AG09309 (cell line): ENCODE results near the gene LEMD2.

Experiments used
- DNase-seq: peaks from one replicate; pipeline ENCODE4 v3.0.0-alpha.2; 2010; ENCODE audit warnings: low read depth
- H3K4me3 ChIP-seq: 2 replicates; pipeline ENCODE4 v1.5.1; 2011; ENCODE audit warnings: mild to moderate bottlenecking, low read depth, low read length, moderate library complexity; ENCODE audit not compliant: control insufficient read depth
- CTCF ChIP-seq: IDR thresholded peaks from 2 replicates; pipeline ENCODE4 v1.5.1; 2011; ENCODE audit warnings: mild to moderate bottlenecking, low read depth, low read length, inconsistent platforms; ENCODE audit not compliant: insufficient read depth, control insufficient read depth; ENCODE audit errors: missing control alignments

The LEMD2 gene

GRCh38 chr6:33809594-33809993 lies 20.7 kb upstream of the LEMD2 start:
- no peak overlapping the region for H3K4me3 ChIP-seq
- no peak for DNase-seq
- TF ChIP-seq CTCF, result no peak

GRCh38 chr6:33808641-33809180 lies 19.8 kb upstream of the LEMD2 start:
- no peak overlapping the region for H3K4me3 ChIP-seq
- DNase-seq, result no peak
- TF ChIP-seq CTCF, result no peak

GRCh38 chr6:33807606-33808005 lies 18.7 kb upstream of the LEMD2 start:
- no peak for TF ChIP-seq CTCF
- H3K4me3 ChIP-seq, result no peak overlapping the region
- no peak for DNase-seq

- no peak for DNase-seq
- no peak for TF ChIP-seq CTCF
- no peak overlapping the region for H3K4me3 ChIP-seq
Observed at GRCh38 chr6:33806841-33807240, 17.9 kb upstream of the LEMD2 start.

GRCh38 chr6:33803571-33804053 lies 14.7 kb upstream of the LEMD2 start, which contains the start of gene MLN:
TSS of gene MLN (minus strand) at chr6:33804003. CDS start at chr6:33801163, 2,840 bp downstream.
- no peak for TF ChIP-seq CTCF

GRCh38 chr6:33802186-33802958 lies 13.4 kb upstream of the LEMD2 start:
- H3K4me3 ChIP-seq, result no peak overlapping the region
- TF ChIP-seq CTCF, result no peak
- DNase-seq, result no peak

More at GRCh38 chr6:33803571-33804053, 14.7 kb upstream of the LEMD2 start, which contains the start of gene MLN:
- H3K4me3 ChIP-seq, result no peak within 1 kb of the TSS
- no peak for DNase-seq
